ENCODE data around the gene ZNF366.

Gene ZNF366

GRCh38 chr5:72394688-72395087 lies 112.5 kb downstream of the ZNF366 start:
- Histone ChIP-seq H3K27ac (no peak overlapping the region), H3K36me3 (no peaks in the 10 kb centered on the region), H3K4me1 (ENCODE audit: control insufficient read depth in 1 of 2, insufficient read depth in 1 of 2, low read depth in 1 of 2, low read length in 1 of 2) (peaks cover 0 to 12% of the 10 kb centered on the region in 2 experiments), H3K4me3 (ENCODE audit: low read depth in 1 of 2, low read length in 1 of 2) (no peak overlapping the region), H3K27me3 (no peaks in the 10 kb centered on the region), H3K9me3 (no peaks in the 10 kb centered on the region)
- no peak for TF ChIP-seq CTCF (IDR thresholded peaks at IDR 0.05)

GRCh38 chr5:72393052-72393451 lies 114.2 kb downstream of the ZNF366 start:
- no peaks in the 10 kb centered on the region for H3K9me3 ChIP-seq
- peaks cover 0 to 12% of the 10 kb centered on the region in 2 experiments for H3K4me1 ChIP-seq (ENCODE audit: control insufficient read depth in 1 of 2, insufficient read depth in 1 of 2, low read depth in 1 of 2, low read length in 1 of 2)
- TF ChIP-seq CTCF (IDR thresholded peaks at IDR 0.05), result no peak
- no peak overlapping the region for H3K4me3 ChIP-seq (ENCODE audit: low read depth in 1 of 2, low read length in 1 of 2)
- no peak overlapping the region for H3K27ac ChIP-seq
- no peaks in the 10 kb centered on the region for H3K36me3 ChIP-seq
- H3K27me3 ChIP-seq, result no peaks in the 10 kb centered on the region

All from neutrophil (primary cell).